ENCODE measurements around the gene DDX41. TPM values are rescaled to one million over a fixed set of nuclear protein-coding genes. Genes with fewer than 3 reads are reported as not detected.

The DDX41 gene
- total RNA-seq, 2 experiments from 2014 or later: 169 to 224 TPM

DNA sequence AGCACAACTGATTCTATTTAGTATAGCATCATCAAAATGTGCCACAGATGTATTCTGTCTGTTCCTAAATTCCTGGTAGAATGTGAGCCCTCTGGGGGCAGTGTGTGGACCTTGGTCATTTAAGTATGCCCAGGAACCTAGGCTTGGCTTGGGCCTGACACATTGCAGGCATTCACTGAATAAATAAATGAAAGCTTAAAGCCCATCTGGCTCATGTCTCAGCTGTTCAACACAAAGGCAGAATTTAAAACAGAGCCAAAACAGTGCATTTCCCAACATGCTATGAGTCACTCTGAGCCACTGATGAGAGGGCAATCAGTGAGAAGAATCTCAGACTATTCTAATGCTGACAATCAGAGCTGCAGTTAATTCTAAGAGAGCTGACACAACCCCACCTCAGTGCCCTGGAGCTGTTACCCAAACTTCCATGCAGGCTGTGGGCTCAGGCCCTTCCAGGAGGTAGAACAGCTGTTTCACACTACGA is 29.5 kb upstream of the DDX41 start:
- no peak overlapping the region for H3K4me2 ChIP-seq (ENCODE audit: low read length)
- no peaks in the 10 kb centered on the region for H4K20me1 ChIP-seq (ENCODE audit: insufficient read depth, low read length)
- H3K36me3 ChIP-seq (ENCODE audit: insufficient read depth, low read length): peaks cover 59% of the 10 kb centered on the region
- H2AFZ ChIP-seq (ENCODE audit: low read length): no peak overlapping the region
- ChIA-PET CTCF (ENCODE audit: unreplicated experiment) (interaction anchor here (0.5 kb wide), 1 partner anchor 1123 kb away, joined by 3 read pairs; no protein-coding TSS in a partner anchor), POLR2A (interaction anchor here (0.7 to 2.0 kb wide), 4 partner anchors 9 to 40 kb away, joined by 3 to 6 read pairs (median 4); no protein-coding TSS in a partner anchor)
- TF ChIP-seq, protein P1, sequence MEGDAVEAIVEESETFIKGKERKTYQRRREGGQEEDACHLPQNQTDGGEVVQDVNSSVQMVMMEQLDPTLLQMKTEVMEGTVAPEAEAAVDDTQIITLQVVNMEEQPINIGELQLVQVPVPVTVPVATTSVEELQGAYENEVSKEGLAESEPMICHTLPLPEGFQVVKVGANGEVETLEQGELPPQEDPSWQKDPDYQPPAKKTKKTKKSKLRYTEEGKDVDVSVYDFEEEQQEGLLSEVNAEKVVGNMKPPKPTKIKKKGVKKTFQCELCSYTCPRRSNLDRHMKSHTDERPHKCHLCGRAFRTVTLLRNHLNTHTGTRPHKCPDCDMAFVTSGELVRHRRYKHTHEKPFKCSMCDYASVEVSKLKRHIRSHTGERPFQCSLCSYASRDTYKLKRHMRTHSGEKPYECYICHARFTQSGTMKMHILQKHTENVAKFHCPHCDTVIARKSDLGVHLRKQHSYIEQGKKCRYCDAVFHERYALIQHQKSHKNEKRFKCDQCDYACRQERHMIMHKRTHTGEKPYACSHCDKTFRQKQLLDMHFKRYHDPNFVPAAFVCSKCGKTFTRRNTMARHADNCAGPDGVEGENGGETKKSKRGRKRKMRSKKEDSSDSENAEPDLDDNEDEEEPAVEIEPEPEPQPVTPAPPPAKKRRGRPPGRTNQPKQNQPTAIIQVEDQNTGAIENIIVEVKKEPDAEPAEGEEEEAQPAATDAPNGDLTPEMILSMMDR (conservative IDR thresholded peaks at IDR 0.05; ENCODE audit: low read length): no peak
- TF ChIP-seq EZH2phosphoT487 (IDR thresholded peaks at IDR 0.05; ENCODE audit: borderline replicate concordance, low read depth, low read length): no peak
- no peaks in the 10 kb centered on the region; the same call in 1 of the 2 replicates for H3K79me2 ChIP-seq (ENCODE audit: insufficient read depth, low read depth, low read length)
- no TSS peak for BruUV-seq (replicated peaks)
- H3K4me3 ChIP-seq (ENCODE audit: low read depth, low read length, poor library complexity, severe bottlenecking): no peak overlapping the region
- no peak for DNase-seq (ENCODE audit: low spot score)
- H3K4me1 ChIP-seq (ENCODE audit: insufficient read depth, low read length, poor library complexity, severe bottlenecking): no peaks in the 10 kb centered on the region
- no peak overlapping the region for H3K27ac ChIP-seq (ENCODE audit: low read depth, low read length, poor library complexity, severe bottlenecking)
- H3K9me3 ChIP-seq (ENCODE audit: low read length): no peaks in the 10 kb centered on the region
- intact Hi-C loops (cut with micrococcal nuclease; ENCODE audit: unreplicated experiment): no loop called here
- no peaks in the 10 kb centered on the region for H3K9me2 ChIP-seq (ENCODE audit: insufficient read depth, low read length)

DNA sequence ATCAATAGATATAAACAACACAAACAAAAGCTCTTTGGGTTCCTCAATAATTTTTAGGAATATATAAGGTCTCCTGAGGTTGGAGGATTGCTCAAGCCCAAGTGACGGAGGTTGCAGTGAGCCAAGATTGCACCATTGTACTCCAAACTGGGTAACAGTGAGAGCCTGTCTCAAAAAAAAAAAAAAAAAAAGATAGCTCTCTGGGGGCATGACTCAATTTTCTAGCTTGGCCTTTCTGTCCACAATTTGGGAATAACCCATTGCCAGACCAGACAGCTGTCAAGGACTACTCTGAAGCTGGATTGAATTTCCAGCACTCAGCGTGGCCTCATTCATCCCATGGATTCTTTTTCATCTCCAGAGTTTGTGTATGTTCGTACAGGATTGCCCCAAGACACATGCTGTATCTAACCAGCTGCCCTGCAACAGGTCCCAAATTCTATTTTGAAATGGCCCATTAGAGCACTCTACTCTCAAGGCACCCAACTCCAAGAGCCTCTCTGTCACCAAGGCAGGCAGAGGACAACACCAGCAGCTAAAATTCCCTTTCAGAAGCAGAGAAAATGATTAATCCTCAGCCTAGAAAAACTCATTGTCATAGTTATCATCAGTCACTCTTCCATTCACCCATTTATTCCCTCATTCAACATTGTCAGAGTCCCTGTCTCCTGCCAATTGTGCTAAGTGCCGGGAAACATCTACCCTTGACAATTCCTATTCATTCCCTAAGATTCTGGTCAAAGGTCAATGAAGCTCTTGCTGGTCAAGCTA is 28.9 kb upstream of the DDX41 start:
- Histone ChIP-seq H2AFZ (ENCODE audit: low read length) (no peak overlapping the region), H3K4me2 (ENCODE audit: low read length) (no peak overlapping the region), H3K27ac (ENCODE audit: low read depth, low read length, poor library complexity, severe bottlenecking) (no peak overlapping the region), H3K4me1 (ENCODE audit: insufficient read depth, low read length, poor library complexity, severe bottlenecking) (no peaks in the 10 kb centered on the region), H3K4me3 (ENCODE audit: low read depth, low read length, poor library complexity, severe bottlenecking) (no peak overlapping the region), H3K9me2 (ENCODE audit: insufficient read depth, low read length) (no peaks in the 10 kb centered on the region), H4K20me1 (ENCODE audit: insufficient read depth, low read length) (no peaks in the 10 kb centered on the region), H3K79me2 (ENCODE audit: insufficient read depth, low read depth, low read length) (no peaks in the 10 kb centered on the region; the same call in 1 of the 2 replicates), H3K36me3 (ENCODE audit: insufficient read depth, low read length) (peaks cover 52% of the 10 kb centered on the region), H3K9me3 (ENCODE audit: low read length) (no peaks in the 10 kb centered on the region)
- POLR2A ChIA-PET: interaction anchor here (0.5 to 2.0 kb wide), 5 partner anchors 8 to 48 kb away, joined by 3 to 6 read pairs (median 3); partner anchors contain the start of gene PDLIM7
- CTCF ChIA-PET (ENCODE audit: unreplicated experiment): interaction anchor here (0.6 to 0.7 kb wide), 2 partner anchors 16 to 188 kb away, joined by 3 to 6 read pairs; partner anchors contain the start of gene RGS14
- no TSS peak for BruUV-seq (replicated peaks)
- intact Hi-C loops (cut with micrococcal nuclease; ENCODE audit: unreplicated experiment): no loop called here
- TF ChIP-seq, protein P1 (conservative IDR thresholded peaks at IDR 0.05; ENCODE audit: low read length): no peak
- TF ChIP-seq EZH2phosphoT487 (IDR thresholded peaks at IDR 0.05; ENCODE audit: borderline replicate concordance, low read depth, low read length): no peak
- DNase-seq (ENCODE audit: low spot score): no peak
